A673 (cell line): ENCODE measurements around the gene AZIN2. TPM values are rescaled to one million over a fixed set of nuclear protein-coding genes. Genes with fewer than 3 reads are reported as not detected.

Source experiments
- BruUV-seq: library from RNA; stranded (reverse); fragments of 400-500 nt; replicated peaks from 2 replicates; lab custom pipeline; 2021; lab: Mats Ljungman, UMichigan
- CTCF ChIA-PET: fragments of 300-600 bp; sonication (Branson Sonifier 250); formaldehyde crosslinking; loops from one replicate; lab custom pipeline; 2022; ENCODE audit warnings: antibody characterized with exemption; lab: Charles Lee
- POLR2A ChIA-PET: fragments of 300-600 bp; sonication (Branson Sonifier 250); formaldehyde crosslinking; loops from one replicate; lab custom pipeline; 2022; ENCODE audit warnings: antibody characterized with exemption; ENCODE audit not compliant: low non-redundant PET; lab: Charles Lee
- DNase-seq: peaks from one replicate; pipeline ENCODE4 v3.0.0-alpha.2; 2015; ENCODE audit warnings: low spot score
- H3K27ac ChIP-seq: fragments of 200-600 bp; sonication (generic); 2 replicates; pipeline ENCODE4 v1.5.1; 2016; ENCODE audit warnings: mixed run types, low read depth, mild to moderate bottlenecking, mixed read lengths, antibody characterized with exemption, low read length; ENCODE audit not compliant: poor library complexity, severe bottlenecking
- H3K27me3 ChIP-seq: fragments of 200-600 bp; sonication (generic); replicated peaks from 2 replicates; pipeline ENCODE4 v1.6.1; 2017; ENCODE audit warnings: mixed run types, low read depth, mild to moderate bottlenecking, mixed read lengths, antibody characterized with exemption, low read length; ENCODE audit not compliant: insufficient read depth, poor library complexity
- H3K36me3 ChIP-seq: fragments of 200-600 bp; sonication (generic); 2 replicates; pipeline ENCODE4 v1.6.1; 2016; ENCODE audit warnings: mixed run types, mild to moderate bottlenecking, mixed read lengths, antibody characterized with exemption, low read length; ENCODE audit not compliant: insufficient read depth, poor library complexity, severe bottlenecking
- H3K4me1 ChIP-seq: fragments of 200-600 bp; sonication (generic); 2 replicates; pipeline ENCODE4 v1.6.1; 2017; ENCODE audit warnings: mixed run types, mild to moderate bottlenecking, mixed read lengths, antibody characterized with exemption, low read length; ENCODE audit not compliant: insufficient read depth, poor library complexity, severe bottlenecking
- H3K4me3 ChIP-seq: fragments of 200-600 bp; sonication (generic); 2 replicates; pipeline ENCODE4 v1.5.1; 2016; ENCODE audit warnings: low read depth, mixed run types, mild to moderate bottlenecking, mixed read lengths, low read length; ENCODE audit not compliant: poor library complexity, severe bottlenecking
- H3K9me3 ChIP-seq: fragments of 200-600 bp; sonication (generic); 2 replicates; pipeline ENCODE4 v1.6.1; 2016; ENCODE audit warnings: mixed run types, low read depth, mild to moderate bottlenecking, mixed read lengths, antibody characterized with exemption, low read length; ENCODE audit not compliant: poor library complexity, severe bottlenecking
- CTCF ChIP-seq: fragments of 300-800, 200-600 bp; sonication (generic); conservative IDR thresholded peaks from 2 replicates; pipeline ENCODE4 v1.5.1; 2017; ENCODE audit warnings: low read depth, mild to moderate bottlenecking, antibody characterized with exemption, low read length, moderate library complexity, mixed read lengths
- EZH2 ChIP-seq: fragments of 200-600 bp; sonication (generic); IDR thresholded peaks from 2 replicates; pipeline ENCODE4 v1.6.1; 2017; ENCODE audit warnings: borderline replicate concordance, low read depth, mild to moderate bottlenecking, mixed read lengths, antibody characterized with exemption, low read length; ENCODE audit not compliant: poor library complexity, severe bottlenecking
- intact Hi-C: fragments of 100-400 bp; cut with micrococcal nuclease; formaldehyde crosslinking; loops from one replicate; pipeline ENCODE4 v1.10.0; 2022; ENCODE audit not compliant: unreplicated experiment
- total RNA-seq: library from RNA; stranded (reverse); gene quantifications from 2 replicates; pipeline ENCODE4 v1.2.3, GENCODE V29; 2021

AZIN2 gene
- total RNA-seq, 1 experiment from 2014 or later = 4.6 TPM

- no TSS peak for BruUV-seq
- peaks cover 17% of the 10 kb centered on the region for H3K4me1 ChIP-seq
- intact Hi-C loops = no loop called here
- H3K27ac ChIP-seq = peak overlapping the region; percentile 47
- H3K36me3 ChIP-seq = no peaks in the 10 kb centered on the region
- TF ChIP-seq CTCF = no peak
- TF ChIP-seq EZH2 = no peak
- no peak overlapping the region for H3K4me3 ChIP-seq
- H3K9me3 ChIP-seq = no peaks in the 10 kb centered on the region
- H3K27me3 ChIP-seq = no peaks in the 10 kb centered on the region
- no peak for DNase-seq
- ChIA-PET CTCF (interaction anchor here (1.1 kb wide), 1 partner anchor 145 kb away, joined by 3 read pairs; no protein-coding TSS in a partner anchor), POLR2A (no interaction called here)
Measured at GRCh38 chr1:33153650-33154049, 72.7 kb downstream of the AZIN2 start.

- CTCF ChIA-PET = no interaction called here
- TF ChIP-seq CTCF (no peak), EZH2 (no peak)
Measured at GRCh38 chr1:33155877-33156538, 75.1 kb downstream of the AZIN2 start.

GRCh38 chr1:33157131-33157530, 76.2 kb downstream of the AZIN2 start:
- Histone ChIP-seq H3K4me3 (no peak overlapping the region), H3K4me1 (peaks cover 30% of the 10 kb centered on the region), H3K9me3 (no peaks in the 10 kb centered on the region), H3K27ac (no peak overlapping the region), H3K36me3 (no peaks in the 10 kb centered on the region), H3K27me3 (no peaks in the 10 kb centered on the region)
- intact Hi-C loops = no loop called here
- no peak for DNase-seq
- ChIA-PET POLR2A (no interaction called here), CTCF (no interaction called here)
- TF ChIP-seq CTCF (no peak), EZH2 (no peak)
- BruUV-seq = no TSS peak

More at GRCh38 chr1:33155877-33156538, 75.1 kb downstream of the AZIN2 start:
- intact Hi-C loops = no loop called here
- DNase-seq = no peak
- Histone ChIP-seq H3K36me3 (no peaks in the 10 kb centered on the region), H3K4me1 (peaks cover 22% of the 10 kb centered on the region), H3K27me3 (no peaks in the 10 kb centered on the region), H3K4me3 (no peak overlapping the region), H3K9me3 (no peaks in the 10 kb centered on the region), H3K27ac (no peak overlapping the region)
- POLR2A ChIA-PET = no interaction called here
- no TSS peak for BruUV-seq
